Measurements from ENCODE around the gene CANT1. TPM values are rescaled to one million over a fixed set of nuclear protein-coding genes. Genes with fewer than 3 reads are reported as not detected.

CANT1 gene
- total RNA-seq, 4 donors from 2014 or later = 13.9 to 22.9 (median 18.2) TPM

DNA sequence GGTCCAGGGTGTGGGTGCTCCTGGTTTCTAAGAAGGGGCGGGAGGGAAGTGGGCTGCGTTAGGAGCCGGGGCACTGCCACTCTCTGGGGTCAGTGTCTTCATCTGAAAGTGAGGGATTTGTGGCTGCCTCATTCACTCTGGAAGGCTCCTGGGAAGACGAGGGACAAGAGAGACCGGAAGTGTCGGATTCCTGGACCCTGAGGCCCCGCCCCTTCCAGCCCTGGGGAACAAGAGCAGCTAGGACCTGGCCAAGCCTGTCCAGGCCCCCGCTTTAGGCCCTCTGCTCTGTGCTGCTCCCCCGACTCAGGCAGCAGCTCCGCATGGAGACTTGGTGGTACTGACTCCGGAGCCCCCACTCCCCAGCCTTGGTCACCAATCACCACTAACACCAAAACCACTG, 36.4 kb downstream of the CANT1 start:
- TF ChIP-seq, protein P1, sequence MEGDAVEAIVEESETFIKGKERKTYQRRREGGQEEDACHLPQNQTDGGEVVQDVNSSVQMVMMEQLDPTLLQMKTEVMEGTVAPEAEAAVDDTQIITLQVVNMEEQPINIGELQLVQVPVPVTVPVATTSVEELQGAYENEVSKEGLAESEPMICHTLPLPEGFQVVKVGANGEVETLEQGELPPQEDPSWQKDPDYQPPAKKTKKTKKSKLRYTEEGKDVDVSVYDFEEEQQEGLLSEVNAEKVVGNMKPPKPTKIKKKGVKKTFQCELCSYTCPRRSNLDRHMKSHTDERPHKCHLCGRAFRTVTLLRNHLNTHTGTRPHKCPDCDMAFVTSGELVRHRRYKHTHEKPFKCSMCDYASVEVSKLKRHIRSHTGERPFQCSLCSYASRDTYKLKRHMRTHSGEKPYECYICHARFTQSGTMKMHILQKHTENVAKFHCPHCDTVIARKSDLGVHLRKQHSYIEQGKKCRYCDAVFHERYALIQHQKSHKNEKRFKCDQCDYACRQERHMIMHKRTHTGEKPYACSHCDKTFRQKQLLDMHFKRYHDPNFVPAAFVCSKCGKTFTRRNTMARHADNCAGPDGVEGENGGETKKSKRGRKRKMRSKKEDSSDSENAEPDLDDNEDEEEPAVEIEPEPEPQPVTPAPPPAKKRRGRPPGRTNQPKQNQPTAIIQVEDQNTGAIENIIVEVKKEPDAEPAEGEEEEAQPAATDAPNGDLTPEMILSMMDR (IDR thresholded peaks at IDR 0.05; ENCODE audit: low read depth) = no peak

GRCh38 chr17:78972507-78973105, 37.0 kb downstream of the CANT1 start:
- TF ChIP-seq, protein P1 (IDR thresholded peaks at IDR 0.05; ENCODE audit: low read depth) = no peak

DNA sequence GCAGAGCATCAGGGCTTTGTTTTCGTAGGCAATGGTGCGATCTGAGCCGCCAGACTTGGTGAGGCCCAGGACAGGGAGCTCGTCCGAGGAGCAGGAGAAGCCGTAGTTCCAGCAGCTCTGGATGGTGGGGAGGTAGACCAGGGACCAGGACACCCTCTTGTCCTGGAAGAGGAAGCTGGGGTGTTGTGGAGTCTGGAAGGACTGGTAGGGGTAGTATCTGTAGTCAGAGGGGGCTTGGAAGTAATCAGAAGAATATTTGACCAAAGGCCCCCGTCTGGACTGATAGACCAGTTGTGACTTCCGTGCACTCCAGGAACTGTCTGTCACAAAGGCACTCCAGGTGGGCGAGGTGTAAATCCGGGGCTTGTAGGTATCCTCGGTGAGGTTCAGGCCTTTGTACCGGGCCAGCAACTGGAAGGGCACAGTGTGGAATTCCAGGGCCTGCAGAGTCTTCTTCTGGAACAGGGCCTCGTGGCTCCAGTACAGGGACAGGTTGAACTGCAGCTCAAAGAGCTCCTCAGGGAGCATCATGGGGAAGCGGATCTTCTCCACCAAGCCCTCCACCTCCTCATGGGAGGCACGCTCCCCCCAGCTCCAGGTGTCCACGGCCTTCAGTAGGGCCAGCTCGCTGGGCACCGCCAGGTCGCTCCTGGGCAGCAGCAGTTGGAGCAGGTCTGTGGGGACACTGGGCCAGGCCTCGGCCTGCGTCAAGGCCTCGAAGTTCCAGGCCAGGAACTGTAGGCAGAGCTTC, 37.6 kb downstream of the CANT1 start:
- TF ChIP-seq, protein P1 (IDR thresholded peaks at IDR 0.05; ENCODE audit: low read depth) = no peak

DNA sequence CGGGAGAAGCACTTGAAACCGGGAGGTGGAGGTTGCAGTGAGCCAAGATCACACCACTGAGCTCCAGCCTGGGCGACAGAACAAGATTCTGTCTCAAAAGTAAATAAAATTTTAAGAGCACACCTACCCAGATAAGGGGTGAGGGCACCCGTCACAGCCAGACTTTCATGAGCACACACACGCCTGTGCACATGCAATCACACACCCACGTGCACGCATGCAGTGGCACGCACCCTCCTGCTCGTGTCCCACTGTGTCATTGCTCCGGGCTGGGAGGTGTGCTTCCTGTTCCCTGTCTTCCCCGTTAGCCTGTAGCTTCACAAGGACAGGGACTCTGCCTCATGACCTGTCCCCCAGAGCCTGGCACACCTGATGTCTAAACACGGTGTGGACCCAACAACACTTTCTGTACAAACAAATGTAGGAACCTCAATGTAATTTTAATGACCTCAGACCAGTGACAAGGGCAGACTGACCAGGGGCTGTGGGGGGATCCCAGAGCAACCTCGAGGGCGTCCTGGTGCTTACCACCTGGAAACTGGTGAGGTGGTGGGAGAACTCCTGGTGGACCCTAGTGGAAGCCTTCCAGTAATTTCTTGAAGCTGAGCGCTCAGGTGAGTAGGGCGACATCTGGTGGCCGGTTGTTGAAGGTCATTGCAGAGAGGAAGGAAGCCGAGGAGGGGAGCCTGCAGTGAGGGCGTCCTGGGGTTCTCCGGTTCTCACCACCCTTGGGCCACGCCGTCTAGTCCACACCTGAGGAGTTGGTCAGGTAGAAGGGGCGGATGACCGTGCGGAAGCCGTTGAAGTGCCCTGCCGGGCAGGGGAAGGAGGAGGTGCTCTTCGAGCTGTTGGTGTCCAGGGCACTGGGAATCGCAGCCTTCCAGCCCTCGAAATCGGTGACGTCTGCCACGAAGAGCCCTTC, 38.5 kb downstream of the CANT1 start:
- TF ChIP-seq, protein P1 (IDR thresholded peaks at IDR 0.05; ENCODE audit: low read depth) = no peak

DNA sequence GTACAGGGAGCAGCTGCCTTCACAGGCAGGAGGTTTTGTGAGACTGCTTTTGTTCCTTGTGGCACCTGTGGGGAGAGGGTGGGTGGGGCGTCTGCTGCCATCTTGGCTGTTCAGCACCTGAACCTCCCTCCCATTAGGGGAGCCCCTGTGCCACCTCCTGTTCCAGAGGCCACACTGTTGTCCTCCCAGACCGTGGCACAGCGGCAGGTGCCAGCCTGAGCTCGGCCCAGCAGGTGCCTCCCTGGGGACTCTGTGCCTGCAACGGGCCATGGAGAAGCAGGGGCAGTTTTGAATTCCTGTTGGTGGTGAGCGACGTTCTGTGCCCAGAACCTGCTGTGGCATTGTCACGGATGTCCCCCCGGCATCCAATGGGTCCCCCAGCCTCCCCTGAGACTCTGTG, 39.7 kb downstream of the CANT1 start:
- TF ChIP-seq, protein P1 (IDR thresholded peaks at IDR 0.05; ENCODE audit: low read depth) = no peak

GRCh38 chr17:78967782-78968362, 41.7 kb downstream of the CANT1 start:
- TF ChIP-seq, protein P1 (IDR thresholded peaks at IDR 0.05; ENCODE audit: low read depth) = no peak

All from subcutaneous adipose tissue (tissue), 4 donors.